IPS DF 6.9 (cell line): ENCODE results near the gene PPP1R12B.
"Not testable (repeated sequence)": the region's sequence is repeated elsewhere in the genome, so short reads cannot be mapped to it uniquely, and the experiment has no call there.

Experiments
- DNase-seq: peaks from one replicate; pipeline ENCODE4 v3.0.0-alpha.2; 2013; ENCODE audit warnings: low read depth, low spot score
- H3K27ac ChIP-seq: one replicate; pipeline ENCODE4 v1.5.1; 2013; ENCODE audit warnings: low read length, control low read depth
- H3K27me3 ChIP-seq: 2 replicates; pipeline ENCODE4 v1.6.1; 2013; ENCODE audit warnings: mild to moderate bottlenecking, low read length; ENCODE audit not compliant: control insufficient read depth, insufficient read depth
- H3K36me3 ChIP-seq: 2 replicates; pipeline ENCODE4 v1.6.1; 2013; ENCODE audit warnings: low read length; ENCODE audit not compliant: control insufficient read depth, insufficient read depth
- H3K4me1 ChIP-seq: 2 replicates; pipeline ENCODE4 v1.6.1; 2013; ENCODE audit warnings: low read length; ENCODE audit not compliant: control insufficient read depth, insufficient read depth
- H3K4me3 ChIP-seq: 2 replicates; pipeline ENCODE4 v1.5.1; 2013; ENCODE audit warnings: mild to moderate bottlenecking, low read length
- H3K9me3 ChIP-seq: 2 replicates; pipeline ENCODE4 v1.6.1; 2013; ENCODE audit warnings: low read length, inconsistent platforms; ENCODE audit not compliant: control insufficient read depth, insufficient read depth
- WGBS: extraction: QIAGEN DNeasy Blood & Tissue Kit; methylation state at CpG from one replicate; pipeline ENCODE4 v1.1.7; 2013; ENCODE audit warnings: mixed read lengths, missing lambda C conversion rate; ENCODE audit not compliant: insufficient read length, insufficient coverage; 5-methylcytosine and 5-hydroxymethylcytosine counted together

The PPP1R12B gene

DNA sequence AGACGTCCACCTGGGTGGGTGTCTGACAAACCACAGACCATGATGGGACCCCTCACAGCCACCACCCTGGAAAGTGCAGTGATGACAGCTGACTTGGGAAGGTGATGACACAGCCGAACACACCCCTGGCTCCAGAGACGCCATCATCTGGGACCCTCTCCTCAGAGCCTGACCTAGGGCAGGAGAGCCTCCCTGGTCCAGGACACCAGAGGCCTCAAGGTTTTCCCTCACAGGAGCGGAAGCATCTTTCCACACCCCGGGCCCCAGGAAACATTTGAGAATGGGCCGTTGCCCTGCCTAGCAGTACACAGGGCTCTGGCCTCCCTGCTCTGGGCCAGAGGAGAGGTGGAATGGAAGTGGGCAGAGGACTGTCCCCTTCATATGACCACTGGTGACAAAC lies 282.0 kb downstream of the PPP1R12B start:
- Histone ChIP-seq H3K27ac (no peak overlapping the region), H3K27me3 (no peaks in the 10 kb centered on the region), H3K4me1 (peaks cover 3% of the 10 kb centered on the region; the same call in 1 of the 2 replicates), H3K36me3 (no peaks in the 10 kb centered on the region), H3K9me3 (no peaks in the 10 kb centered on the region), H3K4me3 (no peak overlapping the region)
- DNase-seq, result no peak
- no CpG with 5 or more reads among the region's 6 CpGs for WGBS

DNA sequence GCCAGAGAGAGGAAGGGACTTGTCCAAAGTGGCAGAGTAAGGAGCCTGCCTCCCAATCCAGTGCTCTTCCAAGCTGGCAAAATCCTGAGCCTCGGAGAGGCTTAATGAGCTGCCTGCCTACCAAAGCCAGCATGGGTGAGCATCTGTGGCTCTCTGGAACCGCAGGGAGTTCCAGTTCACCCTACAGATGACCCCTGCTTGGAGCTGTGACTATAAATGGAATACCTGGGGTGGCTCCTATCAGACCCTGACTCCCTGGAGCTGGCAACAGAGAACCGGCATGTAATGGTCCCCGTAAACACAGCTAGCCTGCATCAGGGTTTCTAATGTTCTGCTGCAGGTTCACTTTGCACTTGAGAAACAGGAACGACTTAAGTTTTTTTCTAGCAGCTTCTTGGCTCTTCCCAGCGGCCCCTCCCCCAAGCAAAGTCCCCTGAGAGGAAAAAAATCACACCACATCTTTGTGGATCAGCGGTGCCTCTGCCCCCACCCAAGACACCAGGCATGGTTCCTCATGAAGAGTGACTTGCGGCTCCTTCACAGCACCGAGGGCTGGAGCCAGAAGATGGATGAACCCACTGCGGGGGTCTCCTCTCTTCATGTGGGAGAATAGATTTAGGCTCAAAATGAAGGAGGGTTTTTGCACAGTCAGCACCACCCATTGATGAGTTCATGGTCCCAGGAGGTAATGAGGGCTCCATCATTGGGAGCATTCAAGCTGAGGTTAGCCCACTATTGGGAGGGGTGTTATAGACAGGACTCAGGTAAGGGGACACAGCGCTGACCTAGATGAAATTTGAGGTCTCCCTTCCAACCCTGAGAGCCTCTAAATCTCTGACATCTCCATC lies 282.8 kb downstream of the PPP1R12B start:
- Histone ChIP-seq H3K9me3 (no peaks in the 10 kb centered on the region), H3K27me3 (no peaks in the 10 kb centered on the region), H3K4me3 (no peak overlapping the region), H3K27ac (no peak overlapping the region), H3K4me1 (peaks cover 3% of the 10 kb centered on the region; the same call in 1 of the 2 replicates), H3K36me3 (no peaks in the 10 kb centered on the region)
- WGBS, result no CpG with 5 or more reads among the region's 11 CpGs
- DNase-seq, result no peak

DNA sequence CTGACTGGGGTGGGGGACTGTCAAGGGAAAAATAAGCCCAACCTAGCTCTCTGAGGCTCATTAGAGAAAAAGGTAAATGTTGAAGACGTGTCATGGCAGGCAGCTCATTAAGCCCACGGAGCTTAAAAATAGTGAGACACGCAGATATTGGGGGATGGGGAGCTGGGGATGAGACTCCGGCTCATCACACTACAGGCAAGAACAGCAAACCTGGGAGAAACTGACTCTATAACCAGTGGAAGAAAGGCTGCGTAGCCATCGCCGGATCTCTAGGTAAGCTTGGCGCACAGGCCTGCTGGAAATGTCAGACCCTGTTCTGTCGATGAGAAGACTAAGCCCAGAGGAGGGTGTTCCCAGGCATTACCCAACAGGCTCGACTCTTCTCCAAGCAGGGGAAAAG lies 283.7 kb downstream of the PPP1R12B start:
- no CpG with 5 or more reads among the region's 10 CpGs for WGBS

DNA sequence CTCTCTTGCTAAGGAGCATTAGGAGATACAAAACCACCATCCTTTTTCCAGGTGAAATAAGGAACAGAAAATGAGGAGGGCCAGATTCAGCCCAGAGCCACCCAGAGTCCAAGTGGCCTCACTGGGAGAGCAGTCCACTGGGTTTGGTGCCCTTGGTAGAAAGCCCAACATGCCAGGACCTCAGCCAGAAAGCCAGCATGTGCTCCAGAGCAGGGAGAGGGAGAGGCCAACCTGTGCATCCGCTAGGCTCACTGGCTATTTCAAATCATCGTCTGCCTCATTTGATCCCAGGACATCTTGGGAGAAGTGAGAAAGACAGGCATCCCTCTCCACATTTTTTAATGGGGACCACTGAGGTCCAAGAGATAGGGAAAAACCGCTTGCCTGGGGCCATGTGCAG lies 287.7 kb downstream of the PPP1R12B start:
- H3K9me3 ChIP-seq, H3K27ac ChIP-seq, H3K4me3 ChIP-seq, H3K4me1 ChIP-seq, H3K36me3 ChIP-seq, DNase-seq, H3K27me3 ChIP-seq: not testable (repeated sequence)
- WGBS, result no CpG with 5 or more reads among the region's 3 CpGs

More for the DNA sequence above, 283.7 kb downstream of the PPP1R12B start:
- no peaks in the 10 kb centered on the region for H3K36me3 ChIP-seq
- DNase-seq, result no peak
- H3K27me3 ChIP-seq, result no peaks in the 10 kb centered on the region
- H3K4me3 ChIP-seq, result no peak overlapping the region
- no peak overlapping the region for H3K27ac ChIP-seq
- H3K4me1 ChIP-seq, result peaks cover 2% of the 10 kb centered on the region; the same call in 1 of the 2 replicates
- no peaks in the 10 kb centered on the region for H3K9me3 ChIP-seq

DNA sequence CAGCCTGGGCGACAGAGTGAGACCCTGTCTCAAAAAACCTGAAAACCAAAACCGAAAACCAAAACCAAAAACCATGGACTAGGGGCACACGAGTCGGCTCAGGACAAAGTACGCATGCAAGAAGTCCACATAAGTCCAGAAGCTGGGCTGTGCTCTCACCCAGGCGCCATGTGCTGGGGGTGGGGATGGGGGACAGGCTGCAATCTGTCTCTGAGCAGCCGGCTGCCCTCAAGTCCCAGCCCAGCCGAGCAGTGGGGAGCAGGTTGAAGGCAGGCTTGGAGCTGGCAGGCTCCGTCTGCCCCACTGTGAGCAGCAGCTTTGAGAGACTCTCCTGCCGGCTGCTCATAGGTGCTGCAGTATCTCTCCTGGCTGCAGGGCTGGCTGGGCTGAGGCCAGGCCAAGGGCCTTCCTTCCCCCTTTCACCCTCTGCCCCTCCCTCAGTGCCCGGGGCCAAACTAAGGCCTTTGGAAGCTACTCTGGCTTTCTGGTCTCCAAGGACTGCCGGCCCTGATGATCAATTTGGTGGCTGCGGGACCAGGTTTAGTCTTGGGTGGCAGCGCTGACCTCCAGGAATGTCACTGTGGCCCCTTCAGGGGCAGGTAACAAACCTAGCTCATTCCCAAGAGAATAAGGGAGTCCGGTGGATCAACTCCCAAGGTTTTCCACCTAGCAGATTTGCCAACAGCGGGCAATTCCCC lies 289.0 kb downstream of the PPP1R12B start:
- not testable (repeated sequence) for H3K27ac ChIP-seq

DNA sequence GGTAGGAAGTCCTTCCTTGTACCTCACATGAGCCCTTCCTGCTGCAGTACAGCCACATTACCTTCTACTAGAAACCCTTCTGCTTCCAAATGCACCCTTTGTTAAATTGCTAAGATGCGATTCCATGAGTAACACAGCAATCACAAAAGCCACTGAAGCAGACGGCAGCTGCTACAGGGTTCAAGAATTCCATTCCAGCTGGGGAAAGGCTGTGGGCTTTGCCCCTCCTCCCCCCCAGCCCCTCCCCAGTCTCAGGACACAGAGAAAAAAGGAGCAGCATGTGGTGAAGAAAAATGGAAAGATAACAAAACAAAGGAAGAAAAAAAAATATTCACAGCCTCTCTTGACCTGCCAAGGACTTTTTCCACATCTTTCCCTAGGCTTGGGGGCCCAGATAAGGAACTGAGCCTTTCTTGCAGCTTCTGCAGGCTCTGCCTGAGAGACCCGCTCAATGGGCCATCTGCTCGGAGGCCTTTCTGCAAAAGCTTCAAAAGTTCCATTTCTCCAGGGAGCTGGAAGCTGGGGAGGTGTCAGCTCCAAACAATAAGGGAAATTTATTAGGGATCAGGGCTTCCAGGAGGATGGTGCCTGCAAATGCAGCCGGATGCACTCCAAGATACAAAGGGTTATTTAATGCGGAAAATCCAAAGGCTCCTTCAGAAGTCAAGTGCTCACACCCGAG lies 289.7 kb downstream of the PPP1R12B start:
- Histone ChIP-seq H3K4me3 (no peak overlapping the region), H3K4me1 (peaks cover 6% of the 10 kb centered on the region), H3K36me3 (no peaks in the 10 kb centered on the region; the same call in 1 of the 2 replicates), H3K9me3 (no peaks in the 10 kb centered on the region), H3K27ac (no peak overlapping the region), H3K27me3 (peaks cover 6% of the 10 kb centered on the region; the same call in 1 of the 2 replicates)
- no peak for DNase-seq
- WGBS, result no CpG with 5 or more reads among the region's 7 CpGs

More for the DNA sequence above, 289.0 kb downstream of the PPP1R12B start:
- H3K4me1 ChIP-seq, H3K27me3 ChIP-seq, H3K36me3 ChIP-seq, DNase-seq, H3K9me3 ChIP-seq, H3K4me3 ChIP-seq: not testable (repeated sequence)
- no CpG with 5 or more reads among the region's 16 CpGs for WGBS

DNA sequence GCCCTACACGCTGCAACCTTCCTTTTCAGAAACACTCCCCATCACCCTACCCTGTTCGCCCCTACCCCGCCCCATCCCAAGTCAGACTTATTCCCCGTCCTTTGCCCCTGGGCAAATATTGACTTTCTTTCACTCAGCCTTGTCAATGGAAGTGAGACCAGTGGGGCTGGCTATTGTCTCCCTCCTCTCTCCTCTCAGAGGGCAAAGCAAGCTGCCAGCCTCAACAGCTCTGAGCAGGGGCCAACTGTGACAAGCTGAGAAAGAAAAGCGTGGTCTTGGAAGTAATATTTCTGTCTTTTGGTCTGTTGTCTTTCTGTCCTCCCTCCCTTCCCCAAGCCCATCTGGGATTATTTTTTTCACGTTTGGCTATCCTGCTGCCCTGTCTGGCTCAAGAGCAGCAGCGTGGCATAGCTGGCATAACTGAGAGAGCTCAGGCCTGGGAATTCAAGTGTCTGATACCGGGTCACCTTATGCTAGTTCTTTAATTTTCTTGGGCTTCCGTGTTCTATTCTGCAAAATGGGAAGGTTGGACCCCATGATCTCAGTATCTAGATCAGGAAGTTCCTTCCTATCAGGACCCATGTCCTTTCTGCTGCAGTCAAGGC lies 290.3 kb downstream of the PPP1R12B start:
- WGBS, result no CpG with 5 or more reads among the region's 9 CpGs
- H3K36me3 ChIP-seq, H3K9me3 ChIP-seq, DNase-seq, H3K27ac ChIP-seq, H3K4me1 ChIP-seq, H3K27me3 ChIP-seq, H3K4me3 ChIP-seq: not testable (repeated sequence)

DNA sequence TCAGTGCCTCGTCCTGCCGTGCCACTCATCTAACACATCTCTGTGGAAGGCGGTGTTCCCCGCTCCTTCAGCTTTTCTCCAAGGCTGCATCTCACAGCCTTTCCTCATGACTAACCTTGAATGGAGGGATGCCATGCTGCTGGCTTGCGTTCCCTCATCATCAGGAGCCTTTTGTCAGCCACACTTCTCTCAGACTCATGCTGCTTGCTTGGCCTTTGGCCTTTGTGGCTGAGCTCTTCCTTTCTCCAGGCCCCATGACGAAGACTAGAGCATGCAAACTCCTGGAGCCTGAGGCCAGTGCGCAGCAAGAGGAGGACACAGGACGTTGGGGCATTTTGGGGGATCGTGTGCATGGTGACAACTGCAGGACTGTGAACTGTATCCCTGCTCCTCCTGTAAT lies 291.0 kb downstream of the PPP1R12B start:
- H3K27me3 ChIP-seq, result peaks cover 6% of the 10 kb centered on the region; the same call in 1 of the 2 replicates
- no peak overlapping the region for H3K4me3 ChIP-seq
- no peaks in the 10 kb centered on the region; the same call in 1 of the 2 replicates for H3K36me3 ChIP-seq
- no CpG with 5 or more reads among the region's 9 CpGs for WGBS
- no peak for DNase-seq
- no peak overlapping the region for H3K27ac ChIP-seq
- H3K9me3 ChIP-seq, result no peaks in the 10 kb centered on the region
- H3K4me1 ChIP-seq, result peaks cover 6% of the 10 kb centered on the region

DNA sequence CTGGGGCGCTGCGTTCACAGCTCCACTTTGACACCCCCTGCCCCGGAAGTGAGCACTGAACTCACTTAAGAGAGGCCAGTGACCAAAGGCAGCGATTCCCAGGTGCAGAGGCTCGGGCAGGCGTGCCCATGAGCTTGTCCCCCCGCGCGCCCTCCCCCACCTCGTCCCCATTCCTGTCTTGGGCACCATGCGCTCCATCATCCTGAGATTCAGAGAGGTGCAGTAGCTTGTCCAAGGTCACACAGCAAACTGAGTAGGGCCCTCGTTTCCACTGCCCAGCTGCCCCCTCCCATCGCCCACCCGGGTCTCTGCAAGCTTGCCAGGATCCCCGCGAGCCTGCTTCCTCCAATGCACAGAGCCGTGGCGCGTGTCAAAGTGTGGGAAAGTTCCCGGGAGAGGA lies 293.7 kb downstream of the PPP1R12B start:
- H3K36me3 ChIP-seq, result no peaks in the 10 kb centered on the region; the same call in 1 of the 2 replicates
- peaks cover 8% of the 10 kb centered on the region for H3K4me1 ChIP-seq
- WGBS, result no CpG with 5 or more reads among the region's 20 CpGs
- no peaks in the 10 kb centered on the region for H3K9me3 ChIP-seq
- peak overlapping the region; percentile 36 for H3K4me3 ChIP-seq
- no peak for DNase-seq
- H3K27ac ChIP-seq, result no peak overlapping the region
- H3K27me3 ChIP-seq, result peaks cover 6% of the 10 kb centered on the region; the same call in 1 of the 2 replicates
